ENCODE results near the gene TMEM156.

Gene TMEM156

GRCh38 chr4:38930707-38931106, 101.5 kb downstream of the TMEM156 start:
- no peak for TF ChIP-seq CTCF (IDR thresholded peaks at IDR 0.05; ENCODE audit: insufficient read depth, low read length, missing control alignments)
- CTCF ChIA-PET = interaction anchor here (1.3 to 2.9 kb wide), 3 partner anchors 12 to 204 kb away, joined by 3 to 7 read pairs (median 6); no protein-coding TSS in a partner anchor
- H3K4me3 ChIP-seq (ENCODE audit: low read depth, low read length) = no peak overlapping the region
- no peak for DNase-seq (ENCODE audit: low read depth, low spot score)
- POLR2A ChIA-PET = no interaction called here

GRCh38 chr4:38930204-38930603, 102.0 kb downstream of the TMEM156 start:
- no peak for TF ChIP-seq CTCF (IDR thresholded peaks at IDR 0.05; ENCODE audit: insufficient read depth, low read length, missing control alignments)
- ChIA-PET CTCF (interaction anchor here (1.3 to 2.9 kb wide), 3 partner anchors 13 to 204 kb away, joined by 3 to 7 read pairs (median 6); no protein-coding TSS in a partner anchor), POLR2A (no interaction called here)
- H3K4me3 ChIP-seq (ENCODE audit: low read depth, low read length) = no peak overlapping the region
- no peak for DNase-seq (ENCODE audit: low read depth, low spot score)

- no peak for TF ChIP-seq CTCF (IDR thresholded peaks at IDR 0.05; ENCODE audit: insufficient read depth, low read length, missing control alignments)
- no peak for DNase-seq (ENCODE audit: low read depth, low spot score)
- ChIA-PET POLR2A (no interaction called here), CTCF (interaction anchor here (1.5 to 2.3 kb wide), 2 partner anchors 14 to 206 kb away, joined by 5 to 7 read pairs; no protein-coding TSS in a partner anchor)
- no peak overlapping the region for H3K4me3 ChIP-seq (ENCODE audit: low read depth, low read length)
Observed at GRCh38 chr4:38928974-38929373, 103.2 kb downstream of the TMEM156 start.

- no peak for DNase-seq (ENCODE audit: low read depth, low spot score)
- ChIA-PET CTCF (interaction anchor here (0.6 to 2.3 kb wide), 3 partner anchors 13 to 206 kb away, joined by 3 to 7 read pairs (median 5); no protein-coding TSS in a partner anchor), POLR2A (no interaction called here)
- H3K4me3 ChIP-seq (ENCODE audit: low read depth, low read length) = no peak overlapping the region
- TF ChIP-seq CTCF (IDR thresholded peaks at IDR 0.05; ENCODE audit: insufficient read depth, low read length, missing control alignments) = no peak
Observed at GRCh38 chr4:38928568-38928967, 103.6 kb downstream of the TMEM156 start.

- H3K4me3 ChIP-seq (ENCODE audit: low read depth, low read length) = no peak overlapping the region
- TF ChIP-seq CTCF (IDR thresholded peaks at IDR 0.05; ENCODE audit: insufficient read depth, low read length, missing control alignments) = no peak
- ChIA-PET POLR2A (no interaction called here), CTCF (interaction anchor here (0.8 to 1.2 kb wide), 2 partner anchors 24 to 208 kb away, joined by 3 read pairs; no protein-coding TSS in a partner anchor)
- no peak for DNase-seq (ENCODE audit: low read depth, low spot score)
Observed at GRCh38 chr4:38926896-38927295, 105.3 kb downstream of the TMEM156 start.

- ChIA-PET POLR2A (no interaction called here), CTCF (interaction anchor here (1.8 to 2.4 kb wide), 2 partner anchors 166 to 210 kb away, joined by 4 to 8 read pairs; no protein-coding TSS in a partner anchor)
- H3K4me3 ChIP-seq (ENCODE audit: low read depth, low read length) = no peak overlapping the region
- no peak for DNase-seq (ENCODE audit: low read depth, low spot score)
- TF ChIP-seq CTCF (IDR thresholded peaks at IDR 0.05; ENCODE audit: insufficient read depth, low read length, missing control alignments) = no peak
Observed at GRCh38 chr4:38925492-38926413, 106.5 kb downstream of the TMEM156 start.

Measured in AG04449 (cell line).